A549 (cell line): ENCODE measurements around the gene ZNF804A.

Source experiments
- BCL3 ChIP-seq: fragments of >200 bp; sonication (Bioruptor Twin); formaldehyde crosslinking; IDR thresholded peaks from 3 replicates; pipeline ENCODE4 v1.6.1; 2016
- EP300 ChIP-seq, 2 experiments: fragments of >200 bp; sonication (Bioruptor Twin); formaldehyde crosslinking; IDR thresholded peaks; 2 replicates in 1 of 2; 3 replicates in 1 of 2; pipeline ENCODE4 v1.6.1; 2016 to 2017
- ESRRA ChIP-seq: fragments of 150-350 bp; IDR thresholded peaks from 2 replicates; pipeline ENCODE4 v1.6.1; 2014; ENCODE audit warnings: mild to moderate bottlenecking, low read length, borderline replicate concordance
- MAFK ChIP-seq: fragments of 450-650 bp; IDR thresholded peaks from 2 replicates; pipeline ENCODE4 v1.6.1; 2014; ENCODE audit not compliant: partially characterized antibody
- MAZ ChIP-seq: fragments of 150-350 bp; IDR thresholded peaks from 2 replicates; pipeline ENCODE4 v1.6.1; 2014; ENCODE audit warnings: antibody characterized with exemption, low read depth, low read length, borderline replicate concordance
- POLR2AphosphoS2 ChIP-seq: conservative IDR thresholded peaks from 2 replicates; pipeline ENCODE4 v1.6.1; 2012; ENCODE audit warnings: low read length, improper control_type of control experiment, inconsistent platforms
- ZFP36 ChIP-seq: fragments of 450-650 bp; IDR thresholded peaks from 2 replicates; pipeline ENCODE4 v1.6.1; 2014; ENCODE audit warnings: borderline replicate concordance; ENCODE audit not compliant: partially characterized antibody
- TF ChIP-seq, protein P1 (sequence below): fragments of >200 bp; sonication (Bioruptor Twin); formaldehyde crosslinking; IDR thresholded peaks from 3 replicates; pipeline ENCODE4 v1.5.1; 2016

DNA sequence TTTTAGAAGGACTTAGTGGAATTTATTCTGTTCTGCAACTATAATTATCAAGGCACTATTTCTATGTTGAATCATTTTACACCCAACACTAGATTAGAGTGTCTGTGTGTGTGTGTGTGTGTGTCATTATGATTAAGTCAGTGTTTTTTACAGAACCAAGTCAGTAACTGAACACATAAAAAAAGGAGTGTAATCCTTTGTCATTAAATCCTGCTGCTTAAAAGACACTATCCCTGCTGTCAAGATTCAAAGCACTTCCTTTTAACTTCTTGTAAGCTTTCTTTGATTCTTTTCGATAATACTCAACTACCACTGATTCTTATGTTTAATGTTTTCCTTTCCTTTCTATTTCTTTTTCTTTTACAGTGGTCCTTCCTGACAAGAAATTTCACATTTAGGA is 306.7 kb downstream of the ZNF804A start:
- TF ChIP-seq, protein P1, sequence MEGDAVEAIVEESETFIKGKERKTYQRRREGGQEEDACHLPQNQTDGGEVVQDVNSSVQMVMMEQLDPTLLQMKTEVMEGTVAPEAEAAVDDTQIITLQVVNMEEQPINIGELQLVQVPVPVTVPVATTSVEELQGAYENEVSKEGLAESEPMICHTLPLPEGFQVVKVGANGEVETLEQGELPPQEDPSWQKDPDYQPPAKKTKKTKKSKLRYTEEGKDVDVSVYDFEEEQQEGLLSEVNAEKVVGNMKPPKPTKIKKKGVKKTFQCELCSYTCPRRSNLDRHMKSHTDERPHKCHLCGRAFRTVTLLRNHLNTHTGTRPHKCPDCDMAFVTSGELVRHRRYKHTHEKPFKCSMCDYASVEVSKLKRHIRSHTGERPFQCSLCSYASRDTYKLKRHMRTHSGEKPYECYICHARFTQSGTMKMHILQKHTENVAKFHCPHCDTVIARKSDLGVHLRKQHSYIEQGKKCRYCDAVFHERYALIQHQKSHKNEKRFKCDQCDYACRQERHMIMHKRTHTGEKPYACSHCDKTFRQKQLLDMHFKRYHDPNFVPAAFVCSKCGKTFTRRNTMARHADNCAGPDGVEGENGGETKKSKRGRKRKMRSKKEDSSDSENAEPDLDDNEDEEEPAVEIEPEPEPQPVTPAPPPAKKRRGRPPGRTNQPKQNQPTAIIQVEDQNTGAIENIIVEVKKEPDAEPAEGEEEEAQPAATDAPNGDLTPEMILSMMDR = no peak
- TF ChIP-seq POLR2AphosphoS2 (no peak), ZFP36 (no peak), MAFK (no peak), EP300 (IDR thresholded peaks at IDR 0.05) (no peak), MAZ (no peak), BCL3 (no peak), ESRRA (no peak)
